KOPT-K1 (cell line): ENCODE data around the gene SKOR2.
"Not testable (repeated sequence)": the region's sequence is repeated elsewhere in the genome, so short reads cannot be mapped to it uniquely, and the experiment has no call there.

Source experiments
- H3K27ac ChIP-seq: fragments of 200-600 bp; sonication (generic); 2 replicates; pipeline ENCODE4 v1.5.1; 2016; ENCODE audit warnings: antibody characterized with exemption, mild to moderate bottlenecking, low read depth, low read length; ENCODE audit not compliant: poor library complexity, severe bottlenecking
- H3K36me3 ChIP-seq: fragments of 200-600 bp; sonication (generic); 2 replicates; pipeline ENCODE4 v1.5.1; 2017; ENCODE audit warnings: antibody characterized with exemption, mild to moderate bottlenecking, low read length, moderate library complexity; ENCODE audit not compliant: insufficient read depth
- H3K9me3 ChIP-seq: fragments of 200-600 bp; sonication (generic); 2 replicates; pipeline ENCODE4 v1.5.1; 2017; ENCODE audit warnings: antibody characterized with exemption, low read length, mild to moderate bottlenecking; ENCODE audit not compliant: insufficient read depth, poor library complexity, severe bottlenecking

SKOR2 gene

DNA sequence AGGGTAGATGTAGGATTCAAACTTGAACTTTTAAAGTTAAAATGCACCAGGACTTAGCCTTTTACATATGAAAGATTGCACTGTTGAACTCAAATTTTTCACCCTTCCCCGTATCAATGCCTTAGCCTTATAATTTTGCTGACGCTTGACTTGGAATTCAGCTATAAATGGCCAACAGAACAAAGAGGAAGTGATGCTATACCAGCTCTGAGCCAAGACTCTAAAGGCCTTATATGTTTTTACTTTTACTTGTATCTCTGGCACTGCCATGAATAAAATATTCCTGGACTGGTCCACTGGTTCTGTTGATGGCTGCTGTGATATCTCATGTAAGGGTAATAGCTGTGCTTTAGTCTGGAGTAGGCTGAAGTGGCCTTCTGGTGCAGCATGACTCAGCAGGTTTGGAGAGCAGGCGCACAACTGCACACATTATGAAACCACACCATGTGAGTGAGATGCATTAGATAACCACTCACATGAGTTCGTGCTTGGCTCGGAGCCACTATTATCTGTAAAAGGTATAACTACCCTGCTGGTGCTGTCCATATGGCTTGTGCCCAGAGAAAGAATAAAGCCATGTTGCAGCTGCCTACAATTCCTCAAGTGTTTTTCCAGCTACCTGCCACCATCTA is 66.9 kb downstream of the SKOR2 start:
- Histone ChIP-seq H3K27ac (no peak overlapping the region), H3K9me3 (peaks cover 42% of the 10 kb centered on the region), H3K36me3 (no peaks in the 10 kb centered on the region)

DNA sequence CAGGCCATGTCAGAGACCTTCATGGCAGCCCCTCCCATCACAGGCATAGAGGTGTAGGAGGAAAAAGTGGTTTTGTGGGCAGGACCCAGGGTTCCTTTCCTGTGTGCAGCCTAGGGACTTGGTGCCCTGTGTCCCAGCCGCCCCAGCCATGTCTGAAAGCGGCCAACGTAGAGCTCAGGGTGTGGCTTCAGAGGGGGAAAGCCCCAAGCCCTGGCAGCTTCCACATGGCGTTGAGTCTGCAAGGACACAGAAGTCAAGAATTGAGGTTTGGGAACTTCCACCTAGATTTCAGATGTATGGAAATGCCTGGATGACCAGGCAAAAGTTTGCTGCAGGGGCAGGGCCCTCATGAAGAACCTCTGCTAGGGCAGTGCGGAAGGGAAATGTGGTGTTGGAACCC is 69.3 kb downstream of the SKOR2 start:
- peaks cover 30% of the 10 kb centered on the region for H3K9me3 ChIP-seq
- H3K36me3 ChIP-seq, H3K27ac ChIP-seq: not testable (repeated sequence)

DNA sequence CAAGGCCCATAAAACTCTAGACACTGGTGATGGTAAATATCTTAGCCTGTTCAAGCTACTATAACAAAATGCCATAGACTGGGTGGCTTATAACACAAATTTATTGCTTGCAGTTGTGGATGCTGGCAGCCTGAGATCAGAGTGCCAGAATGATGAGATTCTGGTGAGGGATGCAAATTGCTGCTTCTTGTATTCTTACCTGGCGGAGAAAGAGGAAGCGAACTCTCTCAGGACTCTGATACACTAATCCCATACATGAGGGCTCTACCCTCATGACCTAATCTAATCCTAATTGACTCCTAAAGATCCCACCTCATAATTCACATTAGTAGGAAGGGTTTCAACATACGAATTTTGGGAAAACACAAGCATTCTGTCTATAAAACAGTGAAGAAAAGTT is 70.7 kb downstream of the SKOR2 start:
- Histone ChIP-seq H3K9me3 (peaks cover 25% of the 10 kb centered on the region), H3K27ac (no peak overlapping the region), H3K36me3 (no peaks in the 10 kb centered on the region)

DNA sequence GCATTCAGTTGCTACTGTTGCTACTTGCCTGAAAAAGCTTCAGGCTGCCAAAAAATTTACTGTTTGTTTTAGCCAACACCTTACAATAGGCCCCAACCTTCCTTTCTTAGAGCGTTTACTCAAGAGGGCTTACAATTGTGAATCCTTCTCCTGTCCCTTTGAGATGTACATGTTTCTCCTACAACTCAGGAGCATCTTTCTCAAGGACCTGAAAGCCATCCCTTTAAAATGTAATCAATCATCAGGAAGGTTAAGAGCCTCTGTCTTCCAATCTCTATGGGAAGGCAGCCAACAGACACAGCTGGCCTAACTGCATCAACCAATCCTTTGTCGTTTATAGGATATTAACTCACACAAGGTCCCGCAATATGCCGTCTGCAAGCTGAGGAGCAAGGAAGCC is 71.9 kb downstream of the SKOR2 start:
- no peak overlapping the region for H3K27ac ChIP-seq
- H3K9me3 ChIP-seq = peaks cover 13% of the 10 kb centered on the region
- no peaks in the 10 kb centered on the region for H3K36me3 ChIP-seq

DNA sequence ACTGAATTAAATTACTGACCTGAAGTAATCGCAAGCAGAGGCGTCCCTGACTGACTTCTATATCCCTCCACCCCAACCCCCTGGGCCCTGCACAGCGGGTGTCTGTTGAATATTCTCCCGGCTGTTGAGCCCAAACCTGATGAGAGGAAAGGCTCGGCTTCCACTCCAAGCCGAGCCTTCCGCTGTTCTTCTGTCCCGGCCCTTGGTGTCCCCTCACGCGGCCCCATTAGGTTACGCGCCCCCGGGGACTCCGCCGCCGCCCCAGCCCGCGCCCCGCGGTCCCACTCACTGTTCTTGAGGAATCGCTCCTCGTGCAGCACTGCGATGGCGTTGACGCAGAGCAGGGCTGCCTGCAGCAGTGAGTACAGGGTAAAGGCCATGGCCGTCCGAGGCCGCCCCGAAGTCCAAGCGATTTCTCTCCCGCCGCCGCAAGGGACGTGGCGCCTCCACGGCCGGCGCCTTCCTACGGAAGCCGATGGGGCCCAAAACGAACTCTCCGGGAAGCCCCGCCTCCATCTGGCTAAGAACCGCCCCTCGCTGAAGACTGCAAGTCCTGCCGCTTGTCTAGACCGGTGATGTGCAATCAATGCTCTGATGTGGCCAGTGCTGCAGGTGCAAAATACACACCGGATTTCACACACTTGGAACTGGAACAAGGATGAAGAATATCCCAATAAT is 75.4 kb downstream of the SKOR2 start, which contains the start of gene IER3IP1:
Gene IER3IP1, minus strand, starts transcription at position 467 of the 678 bp plus-strand sequence. Its CDS starts 87 bp downstream, at position 380.
- H3K36me3 ChIP-seq = peaks cover 18% of the 10 kb centered on the region; the same call in 1 of the 2 replicates
- peak within 1 kb of the TSS; percentile 64 for H3K27ac ChIP-seq
- no peaks in the 10 kb centered on the region for H3K9me3 ChIP-seq

DNA sequence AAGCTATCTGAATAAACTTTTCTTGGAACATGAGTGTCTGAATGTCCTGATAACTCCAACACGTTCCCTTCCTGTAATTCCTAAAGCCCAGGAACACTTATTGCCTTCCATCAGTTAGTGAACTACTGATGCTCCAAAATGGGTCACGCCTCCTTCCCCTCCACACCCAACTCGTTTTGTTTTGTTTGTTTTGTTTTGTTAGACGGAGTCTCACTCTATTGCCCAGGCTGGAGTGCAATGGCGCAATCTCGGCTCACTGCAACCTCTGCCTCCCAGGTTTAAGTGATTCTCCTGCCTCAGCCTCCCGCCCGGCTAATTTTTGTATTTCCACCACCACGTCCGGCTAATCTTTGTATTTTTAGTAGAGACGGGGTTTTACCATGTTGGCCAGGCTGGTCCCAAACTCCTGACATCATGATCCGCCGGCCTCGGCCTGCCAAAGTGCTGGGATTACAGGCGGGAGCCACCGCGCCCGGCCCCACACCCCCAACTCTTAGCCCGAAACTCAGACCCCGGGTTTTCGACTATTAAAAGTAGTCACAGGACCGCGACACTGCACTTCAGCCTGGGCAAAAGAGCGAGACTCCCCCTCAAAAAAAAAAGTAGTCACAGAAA is 76.1 kb downstream of the SKOR2 start:
- Histone ChIP-seq H3K36me3 (peaks cover 18% of the 10 kb centered on the region; the same call in 1 of the 2 replicates), H3K9me3 (no peaks in the 10 kb centered on the region), H3K27ac (peak overlapping the region; percentile 64)

DNA sequence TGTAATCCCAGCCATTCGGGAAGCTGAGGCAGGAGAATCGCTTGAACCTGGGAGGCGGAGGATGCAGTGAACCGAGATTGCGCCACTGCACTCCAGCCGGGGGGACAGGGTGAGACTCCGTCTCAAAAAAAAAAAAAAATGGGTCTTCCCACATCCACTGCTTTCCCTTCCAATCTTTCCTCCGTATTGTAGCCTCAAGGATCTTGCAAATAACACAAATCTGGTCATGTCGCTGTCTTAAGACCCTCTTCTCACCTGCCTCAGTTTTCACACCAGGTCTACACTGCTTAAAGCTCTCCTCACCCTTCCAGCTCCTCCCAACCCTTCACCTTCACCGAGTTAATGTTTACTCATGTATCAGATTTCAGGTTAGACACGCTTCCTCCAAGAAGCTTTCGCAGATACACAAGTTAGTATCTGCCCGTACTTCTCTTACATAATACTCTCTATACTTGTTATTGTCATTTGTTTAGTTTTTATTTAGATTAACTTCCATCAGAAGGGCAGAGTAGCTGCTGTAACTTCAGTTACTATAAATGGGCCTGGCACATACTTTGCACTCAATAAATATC is 76.8 kb downstream of the SKOR2 start:
- peak overlapping the region; percentile 64 for H3K27ac ChIP-seq
- peaks cover 18% of the 10 kb centered on the region; the same call in 1 of the 2 replicates for H3K36me3 ChIP-seq
- no peaks in the 10 kb centered on the region for H3K9me3 ChIP-seq

DNA sequence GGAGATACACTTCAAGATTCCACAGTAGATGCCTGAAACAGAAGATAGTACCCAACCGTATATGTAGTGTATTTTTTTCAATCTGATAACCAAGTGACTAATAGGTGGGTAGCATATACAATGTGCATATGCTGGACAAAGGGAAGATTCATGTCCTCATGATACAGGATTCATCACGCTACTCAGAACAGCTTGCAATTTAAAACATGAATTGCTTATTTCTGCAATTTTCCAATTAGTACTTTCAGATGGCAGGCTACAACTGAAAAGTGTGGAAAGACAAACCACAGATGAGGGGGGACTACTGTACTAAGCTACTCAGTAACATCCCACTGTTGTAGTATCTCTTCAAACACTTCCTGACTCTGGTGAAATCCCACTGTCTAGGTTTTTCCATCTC is 79.0 kb downstream of the SKOR2 start:
- Histone ChIP-seq H3K27ac (no peak overlapping the region), H3K9me3 (no peaks in the 10 kb centered on the region), H3K36me3 (peaks cover 18% of the 10 kb centered on the region; the same call in 1 of the 2 replicates)

DNA sequence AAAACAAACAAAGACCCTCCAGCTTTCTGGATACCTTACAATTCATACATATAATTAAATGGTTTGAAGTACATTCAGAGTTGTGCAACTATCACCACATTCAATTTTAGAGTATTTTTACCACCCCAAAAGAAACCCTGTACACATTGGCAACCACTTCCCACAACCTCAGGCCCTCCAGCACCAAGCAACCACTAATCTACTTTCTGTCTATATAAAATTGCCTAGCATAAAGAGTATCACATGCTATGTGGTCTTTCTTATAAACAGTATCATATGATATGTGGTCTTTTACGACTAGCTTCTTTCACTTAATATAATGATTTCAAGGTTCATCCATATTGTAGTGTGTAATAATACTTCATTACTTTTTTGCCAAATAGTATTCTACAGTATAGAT is 82.5 kb downstream of the SKOR2 start:
- no peaks in the 10 kb centered on the region for H3K9me3 ChIP-seq
- H3K27ac ChIP-seq = no peak overlapping the region
- H3K36me3 ChIP-seq = peaks cover 21% of the 10 kb centered on the region

DNA sequence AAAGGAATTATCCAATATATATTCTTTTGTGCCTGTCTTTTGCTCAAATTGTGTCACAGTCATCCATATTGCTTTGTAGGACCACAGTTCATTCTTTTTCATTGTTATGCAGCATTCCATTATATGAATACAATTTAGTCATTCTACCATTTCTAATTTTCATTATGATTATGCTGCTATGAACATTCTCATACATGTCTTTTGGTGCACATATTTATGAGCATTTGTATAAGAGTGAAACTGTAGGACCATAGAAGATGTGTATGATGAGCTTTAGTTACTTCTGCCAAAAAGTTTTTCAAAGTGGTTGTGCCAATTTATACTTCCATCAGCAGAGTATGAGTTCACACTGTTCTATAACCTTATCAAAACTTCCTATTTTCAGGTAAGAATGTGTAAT is 83.0 kb downstream of the SKOR2 start:
- H3K36me3 ChIP-seq = peaks cover 17% of the 10 kb centered on the region
- H3K9me3 ChIP-seq = no peaks in the 10 kb centered on the region
- H3K27ac ChIP-seq = no peak overlapping the region

DNA sequence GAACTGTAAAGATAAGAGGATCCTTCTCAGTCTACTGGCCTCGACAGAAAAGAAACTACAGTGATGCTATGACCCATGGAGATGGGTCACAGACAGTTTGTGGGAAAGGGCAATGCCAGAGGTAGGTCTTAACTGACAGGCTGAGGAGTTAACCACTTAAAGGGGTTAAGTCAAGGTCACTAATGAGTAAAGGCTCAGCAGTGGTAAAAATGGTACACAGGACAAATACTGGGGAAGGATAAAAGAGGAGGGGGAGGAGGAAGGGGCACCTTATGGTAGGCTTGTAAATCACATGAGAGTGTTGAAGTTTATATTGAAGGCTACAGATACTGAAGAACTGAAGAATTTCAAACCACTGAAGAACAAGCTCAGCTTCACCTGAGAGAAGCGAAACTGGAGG is 85.2 kb downstream of the SKOR2 start:
- H3K27ac ChIP-seq = no peak overlapping the region
- peaks cover 4% of the 10 kb centered on the region; the same call in 1 of the 2 replicates for H3K36me3 ChIP-seq
- no peaks in the 10 kb centered on the region for H3K9me3 ChIP-seq

DNA sequence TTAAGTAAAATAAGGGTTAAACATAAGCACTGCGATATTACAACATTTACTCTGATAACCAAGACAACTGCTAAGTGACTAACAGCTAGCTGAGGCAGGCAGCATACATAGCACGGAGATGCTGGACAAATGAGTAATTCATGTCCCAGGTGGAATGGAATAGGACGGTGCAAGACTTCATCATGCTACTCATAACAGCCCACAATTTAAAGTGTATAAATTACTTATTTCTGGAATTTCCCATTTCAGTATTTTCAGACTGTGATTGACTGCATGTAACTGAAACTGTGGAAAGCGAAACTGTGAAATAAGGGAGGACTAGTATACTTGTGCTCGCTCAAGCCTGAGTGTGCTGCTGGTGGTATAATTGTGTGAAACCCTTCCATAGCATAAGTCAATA is 88.2 kb downstream of the SKOR2 start:
- peaks cover 4% of the 10 kb centered on the region; the same call in 1 of the 2 replicates for H3K36me3 ChIP-seq
- H3K9me3 ChIP-seq = no peaks in the 10 kb centered on the region
- no peak overlapping the region for H3K27ac ChIP-seq

DNA sequence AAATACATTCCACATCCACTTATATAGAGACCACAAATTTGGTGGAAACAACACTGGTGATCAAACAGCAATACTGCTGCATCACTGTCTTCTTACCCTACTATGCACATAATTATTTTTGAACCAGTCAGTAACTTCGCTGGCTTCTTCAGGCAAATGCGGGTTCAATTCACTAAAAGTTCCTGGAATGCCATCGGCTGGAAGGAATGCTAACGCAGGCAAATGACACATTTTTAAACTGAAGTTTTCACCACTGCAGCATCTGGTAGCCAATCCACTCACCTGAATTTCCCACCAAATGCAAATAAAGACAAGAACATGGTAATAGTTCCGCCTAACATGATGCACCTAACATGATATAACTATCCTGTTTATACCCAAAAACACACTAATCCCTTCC is 91.2 kb downstream of the SKOR2 start:
- H3K27ac ChIP-seq = no peak overlapping the region
- peaks cover 25% of the 10 kb centered on the region for H3K36me3 ChIP-seq
- no peaks in the 10 kb centered on the region for H3K9me3 ChIP-seq

DNA sequence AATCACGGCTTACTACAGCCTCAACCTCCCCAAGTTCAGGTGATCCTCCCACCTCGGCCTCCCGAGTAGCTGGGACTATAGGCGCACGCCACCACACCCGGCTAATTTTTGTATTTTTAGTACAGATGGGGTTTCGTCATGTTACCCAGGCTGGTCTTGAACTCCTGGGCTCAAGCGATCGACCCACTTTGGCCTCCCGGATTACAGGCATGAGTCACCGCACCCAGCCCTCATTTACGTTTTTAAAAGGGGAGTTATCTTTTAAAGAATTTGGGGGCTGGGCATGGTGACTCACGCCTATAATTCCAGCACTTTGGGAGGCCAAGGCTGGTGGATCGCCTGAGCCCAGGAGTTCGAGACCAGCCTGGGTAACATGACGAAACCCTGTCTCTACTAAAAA is 93.1 kb downstream of the SKOR2 start:
- H3K27ac ChIP-seq, H3K9me3 ChIP-seq: not testable (repeated sequence)
- H3K36me3 ChIP-seq = peaks cover 39% of the 10 kb centered on the region
